Endothelial cell of umbilical vein (primary cell): Measurements from ENCODE around the gene NTN5. TPM values are rescaled to one million over a fixed set of nuclear protein-coding genes. Genes with fewer than 3 reads are reported as not detected.

Experiments used
- BruUV-seq: library from RNA; stranded (reverse); fragments of 400-500 nt; replicated peaks from 2 replicates; lab custom pipeline; 2021; lab: Mats Ljungman, UMichigan
- CTCF ChIA-PET: fragments of 300-600, 350-600 bp; sonication (Branson Sonifier 250); formaldehyde crosslinking; loops from one replicate; lab custom pipeline; 2021; ENCODE audit warnings: antibody characterized with exemption, inconsistent platforms; lab: Charles Lee
- POLR2A ChIA-PET: fragments of 300-600, 350-600 bp; sonication (Branson Sonifier 250); formaldehyde crosslinking; loops from one replicate; lab custom pipeline; 2021; ENCODE audit warnings: antibody characterized with exemption, inconsistent platforms; lab: Charles Lee
- DNase-seq: peaks from one replicate; pipeline ENCODE4 v3.0.0-alpha.2; 2011; ENCODE audit warnings: low read depth, low spot score
- FAIRE-seq: peaks from 2 replicates; lab custom pipeline; 2011; peaks lifted over from hg19 to GRCh38; lab: Jason Lieb, UNC
- H2AFZ ChIP-seq: 2 replicates; pipeline ENCODE4 v1.6.0; 2012; ENCODE audit warnings: low read depth, low read length, control low read depth, inconsistent platforms
- H3K27ac ChIP-seq: 2 replicates; pipeline ENCODE4 v1.5.1; 2011; ENCODE audit warnings: low read depth, mild to moderate bottlenecking, control low read depth, low read length, moderate library complexity; ENCODE audit not compliant: insufficient read depth
- H3K27me3 ChIP-seq, 2 experiments: 2 replicates each; pipeline versions ENCODE4 v1.6.0 to v1.6.1; 2011; ENCODE audit warnings: low read length in 2 of 2, mixed read lengths in 1 of 2; ENCODE audit not compliant: control insufficient read depth in 2 of 2, insufficient read depth in 2 of 2
- H3K36me3 ChIP-seq, 2 experiments: 2 replicates in 1 of 2; 3 replicates in 1 of 2; pipeline ENCODE4 v1.5.1; 2011; ENCODE audit warnings: low read length in 2 of 2, mild to moderate bottlenecking in 1 of 2, moderate library complexity in 1 of 2; ENCODE audit not compliant: control insufficient read depth in 2 of 2, insufficient read depth in 2 of 2; ENCODE audit errors: extremely low read depth in 1 of 2
- H3K4me1 ChIP-seq: 3 replicates; pipeline ENCODE4 v1.5.1; 2011; ENCODE audit warnings: mild to moderate bottlenecking, low read length; ENCODE audit not compliant: control insufficient read depth, insufficient read depth; ENCODE audit errors: extremely low read depth
- H3K4me2 ChIP-seq: 2 replicates; pipeline ENCODE4 v1.6.1; 2011; ENCODE audit warnings: low read length, control low read depth, mixed read lengths; ENCODE audit not compliant: insufficient read depth
- H3K4me3 ChIP-seq, 3 experiments: fragments of 200-600 bp in 1 of 3; sonication (generic), shearing (Covaris generic) in 1 of 3; replicated peaks in 1 of 3; 2 replicates each; pipeline ENCODE4 v1.5.1; 2011 to 2016; ENCODE audit warnings: control low read depth in 3 of 3, low read length in 3 of 3, mild to moderate bottlenecking in 2 of 3, inconsistent platforms in 1 of 3, low read depth in 1 of 3, moderate library complexity in 1 of 3; ENCODE audit not compliant: insufficient read depth in 1 of 3
- H3K79me2 ChIP-seq: 2 replicates; pipeline ENCODE4 v1.6.0; 2012; ENCODE audit warnings: low read length, inconsistent platforms; ENCODE audit not compliant: control insufficient read depth, insufficient read depth
- H3K9ac ChIP-seq: replicated peaks from 2 replicates; pipeline ENCODE3; 2011; ENCODE audit warnings: low read length, control low read depth; ENCODE audit not compliant: insufficient read depth; ENCODE audit errors: extremely low read depth
- H3K9me1 ChIP-seq: replicated peaks from 3 replicates; pipeline ENCODE4 v1.6.0; 2011; ENCODE audit warnings: mild to moderate bottlenecking, low read length; ENCODE audit not compliant: control insufficient read depth, insufficient read depth; ENCODE audit errors: extremely low read depth
- H3K9me3 ChIP-seq: replicated peaks from 2 replicates; pipeline ENCODE4 v1.5.1; 2012; ENCODE audit warnings: low read length, inconsistent platforms; ENCODE audit not compliant: control insufficient read depth, insufficient read depth
- H4K20me1 ChIP-seq: replicated peaks from 2 replicates; pipeline ENCODE3; 2011; ENCODE audit warnings: mild to moderate bottlenecking, low read length; ENCODE audit not compliant: control insufficient read depth, insufficient read depth; ENCODE audit errors: extremely low read depth
- CTCF ChIP-seq, 2 donors: IDR thresholded peaks; 1 replicate in 1 of 2; 2 replicates in 1 of 2; pipeline ENCODE4 v1.5.1; 2011; ENCODE audit warnings: low read length in 2 of 2, mild to moderate bottlenecking in 2 of 2, moderate library complexity in 2 of 2, control low read depth in 1 of 2, inconsistent platforms in 1 of 2, low read depth in 1 of 2; ENCODE audit not compliant: insufficient read depth in 1 of 2; ENCODE audit errors: extremely low read depth in 1 of 2
- EZH2 ChIP-seq: IDR thresholded peaks from 2 replicates; pipeline ENCODE4 v1.6.1; 2012; ENCODE audit warnings: borderline replicate concordance, low read depth, mild to moderate bottlenecking, moderate library complexity, low read length, inconsistent platforms; ENCODE audit not compliant: severe bottlenecking
- FOS ChIP-seq: IDR thresholded peaks from 2 replicates; pipeline ENCODE4 v1.6.1; 2011; ENCODE audit warnings: mild to moderate bottlenecking, low read length, moderate library complexity, borderline replicate concordance; ENCODE audit not compliant: insufficient read depth
- GATA2 ChIP-seq: IDR thresholded peaks from 2 replicates; pipeline ENCODE4 v1.7.0; 2011; ENCODE audit warnings: low read depth, mild to moderate bottlenecking, moderate library complexity, mixed read lengths, low read length; ENCODE audit not compliant: insufficient read length, insufficient read depth
- JUN ChIP-seq: IDR thresholded peaks from 2 replicates; pipeline ENCODE4 v1.6.1; 2011; ENCODE audit warnings: borderline replicate concordance, low read depth; ENCODE audit not compliant: insufficient read length, insufficient read depth
- MAX ChIP-seq: IDR thresholded peaks from 2 replicates; pipeline ENCODE4 v1.6.1; 2011; ENCODE audit not compliant: insufficient read depth, insufficient read length
- MYC ChIP-seq: IDR thresholded peaks from one replicate; pipeline ENCODE4 v1.6.1; 2011; ENCODE audit warnings: mild to moderate bottlenecking, low read depth, low read length
- POLR2A ChIP-seq: IDR thresholded peaks from 2 replicates; pipeline ENCODE4 v1.6.1; 2012; ENCODE audit warnings: low read depth, mild to moderate bottlenecking, control low read depth, low read length
- POLR2AphosphoS5 ChIP-seq: IDR thresholded peaks from 2 replicates; pipeline ENCODE4 v1.6.1; 2012; ENCODE audit warnings: low read depth, mild to moderate bottlenecking, control low read depth, low read length, moderate library complexity; ENCODE audit not compliant: insufficient read depth
- dilution Hi-C: fragments of 300-500 bp; cut with MboI; formaldehyde crosslinking; loops from one replicate; pipeline ENCODE4 v1.15.0; 2019; ENCODE audit warnings: low sequenced_read_pairs; ENCODE audit not compliant: extremely low pct_ligation_motif_present
- intact Hi-C: fragments of 100-400 bp; cut with micrococcal nuclease; formaldehyde crosslinking; loops from one replicate; pipeline ENCODE4 v1.10.0; 2022
- polyA plus RNA-seq, 4 experiments: library from polyadenylated mRNA; depleted of rRNA in 3 of 4; stranded (reverse) in 3 of 4; unstranded in 1 of 4; fragments of >200 nt; gene quantifications; 2 replicates each; pipeline versions ENCODE4 v1.2.1 to v1.2.3, GENCODE V29; 2011 to 2012; ENCODE audit warnings: missing spikeins in 1 of 4
- total RNA-seq: library from RNA; stranded (reverse); gene quantifications from 2 replicates; pipeline ENCODE4 v1.2.3, GENCODE V29; 2021

The NTN5 gene
- total and polyA plus RNA-seq, 2 donors (not counting 3 experiments of a cell fraction or from before 2014, with no cell fraction given) = 0.11 TPM; not detected in 1

GRCh38 chr19:48627865-48628314, 44.9 kb downstream of the NTN5 start:
- POLR2A ChIA-PET = no interaction called here
- Histone ChIP-seq H3K9ac (no peak overlapping the region), H3K4me3 (no peak overlapping the region), H3K9me3 (no peaks in the 10 kb centered on the region), H3K4me1 (peaks cover 18% of the 10 kb centered on the region), H3K27me3 (no peaks in the 10 kb centered on the region), H4K20me1 (no peaks in the 10 kb centered on the region), H2AFZ (no peak overlapping the region), H3K9me1 (no peaks in the 10 kb centered on the region), H3K79me2 (no peaks in the 10 kb centered on the region), H3K4me2 (no peak overlapping the region), H3K27ac (no peak overlapping the region), H3K36me3 (peaks cover 0 to 2% of the 10 kb centered on the region in 2 experiments)
- no peak for FAIRE-seq
- no peak for TF ChIP-seq POLR2A
- TF ChIP-seq JUN = no peak
- TF ChIP-seq CTCF (IDR thresholded peaks at IDR 0.05; ENCODE audit: extremely low read depth in 1 of 2, insufficient read depth in 1 of 2, low read depth in 1 of 2, low read length in 2 of 2) = no peak
- no peak for TF ChIP-seq GATA2
- TF ChIP-seq MAX = no peak
- TF ChIP-seq MYC = no peak
- TF ChIP-seq FOS = no peak
- no peak for TF ChIP-seq POLR2AphosphoS5
- no peak for TF ChIP-seq EZH2
- intact Hi-C loops = no loop called here
- BruUV-seq = no TSS peak
- CTCF ChIA-PET = interaction anchor here (0.9 to 1.0 kb wide), 2 partner anchors 43 to 122 kb away, joined by 3 read pairs; no protein-coding TSS in a partner anchor
- dilution Hi-C loops = no loop called here
- no peak for DNase-seq
